ENCODE results near the gene ALAD.
"Not testable (repeated sequence)": the region's sequence is repeated elsewhere in the genome, so short reads cannot be mapped to it uniquely, and the experiment has no call there.

ALAD gene

DNA sequence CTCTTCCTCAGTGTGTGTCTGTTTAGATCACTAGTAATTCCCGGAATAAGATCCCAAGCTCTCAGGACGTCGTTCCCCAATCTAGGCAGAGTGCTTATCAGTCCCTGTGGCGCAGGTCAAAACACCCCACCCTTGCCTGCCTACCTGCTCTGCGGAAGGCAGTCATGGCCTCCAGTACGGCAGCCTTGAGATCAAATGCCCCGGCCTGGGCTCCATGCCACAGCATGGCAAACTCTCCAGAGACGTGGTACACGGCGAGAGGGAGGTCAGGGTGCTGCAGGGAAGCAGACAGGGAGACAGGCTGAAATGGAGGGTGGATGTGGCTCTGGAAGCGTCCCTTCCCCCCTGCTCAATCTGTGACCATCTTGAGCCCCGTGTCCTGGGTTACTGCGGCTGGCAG is 12.3 kb downstream of the ALAD start:
- no peak for DNase-seq (ENCODE audit: insufficient read length, low spot score)
- FAIRE-seq, result no peak
- no peak for TF ChIP-seq PAX5 (IDR thresholded peaks at IDR 0.05; ENCODE audit: insufficient read depth, low read length, severe bottlenecking)
- no peak for TF ChIP-seq TAF1 (IDR thresholded peaks at IDR 0.05; ENCODE audit: low read depth, low read length)
- no peak for TF ChIP-seq POLR2A (IDR thresholded peaks at IDR 0.05; ENCODE audit: low read depth, low read length)
- TF ChIP-seq POU2F2 (IDR thresholded peaks at IDR 0.05; ENCODE audit: low read depth, low read length), result no peak

DNA sequence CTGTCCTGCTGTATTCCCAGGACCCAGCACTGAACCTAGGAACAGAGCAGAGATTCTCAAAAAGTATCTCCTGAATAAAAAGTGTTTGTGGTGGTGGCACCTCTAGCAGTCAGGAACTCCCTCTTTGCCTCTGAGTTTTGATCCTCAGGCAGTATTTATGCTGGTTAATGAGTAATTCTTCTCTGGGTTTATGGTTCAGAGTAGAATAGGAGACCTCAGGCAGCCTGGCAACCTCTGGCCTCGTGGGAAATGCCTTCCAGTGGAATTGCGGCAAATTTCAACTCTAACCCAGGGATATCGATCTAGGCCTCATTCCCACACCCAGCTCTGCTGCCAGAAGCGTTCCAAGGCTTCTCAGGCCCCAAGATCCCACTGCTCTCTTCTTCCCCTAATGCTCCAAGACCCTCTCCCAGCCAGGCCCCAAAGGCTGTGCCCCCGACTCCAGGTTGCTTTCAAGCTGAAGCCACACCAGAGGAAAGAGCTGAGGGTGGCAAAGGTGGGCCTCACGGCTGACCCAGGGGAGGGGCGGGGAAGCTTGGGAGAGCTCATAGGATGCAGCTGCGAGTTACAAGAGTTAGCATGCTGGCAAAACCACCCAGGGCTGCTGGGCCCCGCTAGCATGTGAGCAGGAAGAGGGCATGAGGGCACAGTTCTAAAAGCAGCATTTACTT is 13.4 kb downstream of the ALAD start:
- FAIRE-seq (no peak), DNase-seq (ENCODE audit: insufficient read length, low spot score) (no peak)
- no peak for TF ChIP-seq POLR2A (IDR thresholded peaks at IDR 0.05; ENCODE audit: low read depth, low read length)
- no peak for TF ChIP-seq PAX5 (IDR thresholded peaks at IDR 0.05; ENCODE audit: insufficient read depth, low read length, severe bottlenecking)
- no peak for TF ChIP-seq POU2F2 (IDR thresholded peaks at IDR 0.05; ENCODE audit: low read depth, low read length)
- no peak for TF ChIP-seq TAF1 (IDR thresholded peaks at IDR 0.05; ENCODE audit: low read depth, low read length)

DNA sequence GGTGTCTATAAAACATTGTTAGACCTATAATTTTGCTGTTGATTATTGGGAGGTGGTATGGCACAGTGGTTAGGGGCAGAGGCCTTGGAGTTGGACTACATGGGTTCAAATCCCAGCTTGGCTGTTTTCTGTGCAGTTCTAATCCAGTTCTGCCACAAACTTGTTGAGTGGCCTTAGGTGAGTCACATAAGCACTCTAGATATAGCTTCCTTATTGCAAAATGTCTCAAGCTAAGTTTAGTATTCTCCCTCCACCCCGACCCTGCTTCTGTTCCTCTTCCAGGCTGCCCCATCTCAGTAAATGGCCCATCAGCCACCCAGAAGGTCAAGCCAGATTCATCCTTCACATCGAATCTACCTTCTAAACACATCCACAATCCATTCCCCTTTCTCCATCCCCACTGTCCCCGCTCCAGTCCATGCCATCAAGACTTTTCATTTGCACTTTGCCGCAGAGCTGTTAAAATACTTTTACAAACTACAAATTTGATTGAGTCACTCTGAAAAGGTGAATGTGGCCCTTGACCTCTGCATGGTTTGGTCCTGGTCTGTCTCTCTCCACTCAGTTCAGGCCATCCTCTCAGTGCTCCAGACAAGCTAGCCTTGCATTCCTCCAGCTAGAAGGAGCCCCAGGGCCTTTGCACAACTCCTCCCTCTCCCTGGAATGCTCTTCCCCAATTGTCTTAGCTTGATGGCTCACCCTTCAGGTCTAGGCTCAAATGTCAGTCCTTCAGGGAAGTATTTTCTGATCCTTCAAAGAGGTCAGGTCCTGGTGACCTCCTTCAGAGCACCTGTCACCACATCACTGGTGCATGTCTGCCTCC is 14.3 kb downstream of the ALAD start:
- FAIRE-seq, result no peak
- DNase-seq (ENCODE audit: insufficient read length, low spot score), result no peak
- TF ChIP-seq POLR2A (IDR thresholded peaks at IDR 0.05; ENCODE audit: low read depth, low read length) (no peak), POLR2AphosphoS5 (IDR thresholded peaks at IDR 0.05; ENCODE audit: low read depth, low read length) (no peak), TAF1 (IDR thresholded peaks at IDR 0.05; ENCODE audit: low read depth, low read length) (no peak), POU2F2 (IDR thresholded peaks at IDR 0.05; ENCODE audit: low read depth, low read length) (no peak), SPI1 (IDR thresholded peaks at IDR 0.05; ENCODE audit: low read depth, low read length) (no peak), PAX5 (IDR thresholded peaks at IDR 0.05; ENCODE audit: insufficient read depth, low read length, severe bottlenecking) (no peak)

DNA sequence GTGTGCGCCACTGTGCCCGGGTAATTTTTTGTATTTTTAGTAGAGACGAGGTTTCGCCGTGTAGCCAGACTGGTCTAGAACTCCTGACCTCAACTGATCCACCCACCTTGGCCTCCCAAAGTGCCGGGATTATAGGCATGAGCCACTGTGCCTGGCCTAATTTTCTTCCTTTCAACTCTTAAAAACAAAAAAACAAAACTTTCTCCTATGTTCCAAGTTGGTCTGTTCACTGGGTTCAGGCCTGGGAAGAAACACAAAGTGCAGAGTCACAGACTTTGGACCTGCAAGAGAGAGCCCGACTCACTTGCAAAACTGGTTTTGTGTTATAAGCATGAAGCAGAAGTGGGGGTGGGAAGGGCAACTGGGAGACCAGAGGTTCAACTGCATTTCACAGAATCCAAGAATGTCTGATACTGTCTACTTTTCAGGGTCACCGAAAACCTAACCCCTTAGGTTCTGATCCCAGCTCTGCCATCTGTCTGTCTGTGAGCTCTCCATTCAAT is 19.1 kb downstream of the ALAD start:
- no peak for TF ChIP-seq POU2F2 (IDR thresholded peaks at IDR 0.05; ENCODE audit: low read depth, low read length)
- TF ChIP-seq TAF1 (IDR thresholded peaks at IDR 0.05; ENCODE audit: low read depth, low read length), result no peak
- TF ChIP-seq POLR2A (IDR thresholded peaks at IDR 0.05; ENCODE audit: low read depth, low read length), result no peak
- no peak for FAIRE-seq
- no peak for DNase-seq (ENCODE audit: insufficient read length, low spot score)

- not testable (repeated sequence) for FAIRE-seq; DNase-seq (ENCODE audit: insufficient read length, low spot score)
These were observed 19.6 kb downstream of the ALAD start for GRCh38 chr9:113381441-113381840.

DNA sequence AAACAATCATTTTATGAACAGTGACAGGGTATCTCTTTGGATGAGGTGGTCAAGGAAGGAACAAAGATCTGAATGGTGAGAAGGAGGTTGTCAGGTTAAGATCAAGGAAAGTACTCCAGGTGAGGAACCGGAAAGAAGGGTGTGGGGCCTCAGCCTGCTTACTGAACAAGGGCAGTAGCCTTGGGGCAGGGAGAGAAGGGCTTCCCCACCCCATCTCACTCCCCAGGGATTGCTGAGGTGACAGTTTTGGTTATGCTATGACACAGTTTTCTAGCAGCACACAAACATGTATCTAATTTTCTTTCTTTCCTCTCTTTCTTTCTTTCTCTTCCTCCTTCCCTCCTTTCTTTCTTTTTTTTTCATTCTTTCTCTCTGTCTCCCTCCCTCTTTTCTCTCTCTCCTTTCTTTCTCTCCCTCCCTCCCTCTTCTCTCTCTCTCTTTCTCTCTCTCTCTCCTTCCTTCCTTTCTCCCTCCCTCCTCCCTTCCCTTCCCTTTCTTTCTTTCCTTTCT is 20.2 kb downstream of the ALAD start:
- FAIRE-seq (no peak), DNase-seq (ENCODE audit: insufficient read length, low spot score) (no peak)
- TF ChIP-seq PAX5 (IDR thresholded peaks at IDR 0.05; ENCODE audit: insufficient read depth, low read length, severe bottlenecking) (no peak), POLR2A (IDR thresholded peaks at IDR 0.05; ENCODE audit: low read depth, low read length) (no peak), POLR2AphosphoS5 (IDR thresholded peaks at IDR 0.05; ENCODE audit: low read depth, low read length) (no peak), SPI1 (IDR thresholded peaks at IDR 0.05; ENCODE audit: low read depth, low read length) (no peak), POU2F2 (IDR thresholded peaks at IDR 0.05; ENCODE audit: low read depth, low read length) (no peak), TAF1 (IDR thresholded peaks at IDR 0.05; ENCODE audit: low read depth, low read length) (no peak)

DNA sequence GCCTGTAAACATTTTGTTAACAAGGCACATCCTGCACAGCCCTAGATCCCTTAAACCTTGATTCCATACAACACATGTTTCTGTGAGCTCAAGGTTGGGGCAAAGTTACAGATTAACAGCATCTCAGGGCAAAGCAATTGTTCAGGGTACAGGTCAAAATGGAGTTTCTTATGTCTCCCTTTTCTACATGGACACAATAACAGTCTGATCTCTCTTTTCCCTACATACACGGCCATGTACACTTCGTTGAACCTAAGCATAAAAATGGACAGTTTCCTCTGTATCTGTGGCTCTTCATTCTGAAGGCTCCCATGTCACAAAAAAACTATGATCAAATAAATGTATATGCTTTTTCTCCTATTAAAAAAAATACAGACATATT is 21.3 kb downstream of the ALAD start:
- not testable (repeated sequence) for FAIRE-seq; DNase-seq (ENCODE audit: insufficient read length, low spot score)

DNA sequence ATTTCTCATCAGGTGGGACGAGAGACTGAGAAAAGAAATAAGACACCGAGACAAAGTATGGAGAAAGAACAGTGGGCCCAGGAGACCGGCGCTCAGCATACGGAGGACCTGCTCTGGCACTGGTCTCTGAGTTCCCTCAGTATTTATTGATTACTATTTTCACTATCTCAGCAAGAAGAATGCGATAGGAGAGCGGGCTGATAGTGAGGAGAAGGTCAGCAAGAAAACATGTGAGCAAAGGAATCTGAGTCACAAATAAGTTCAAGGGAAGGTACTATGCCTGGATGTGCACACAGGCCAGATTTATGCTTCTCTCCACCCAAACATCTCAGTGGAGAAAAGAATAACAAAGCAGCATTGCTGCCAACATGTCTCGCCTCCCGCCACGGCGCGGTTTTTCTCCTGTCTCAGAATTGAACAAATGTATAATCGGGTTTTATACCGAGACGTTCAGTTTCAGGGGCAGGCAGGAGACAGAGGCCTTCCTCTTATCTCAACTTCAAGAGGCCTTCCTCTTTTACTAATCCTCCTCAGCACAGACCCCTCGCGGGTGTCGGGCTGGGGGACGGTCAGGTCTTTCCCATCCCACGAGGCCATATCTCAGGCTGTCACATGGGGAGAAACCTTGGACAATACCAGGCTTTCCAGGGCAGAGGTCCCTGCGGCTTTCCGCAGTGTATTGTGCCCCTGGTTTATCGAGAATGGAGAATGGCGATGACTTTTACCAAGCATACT is 21.8 kb downstream of the ALAD start:
- DNase-seq (ENCODE audit: insufficient read length, low spot score); FAIRE-seq: not testable (repeated sequence)

GRCh38 chr9:113376634-113377567 is 24.2 kb downstream of the ALAD start, which contains the start of gene HDHD3:
TSS of gene HDHD3 (minus strand) at chr9:113376986. CDS start at chr9:113374354, 2,632 bp downstream.
- TF ChIP-seq PAX5 (IDR thresholded peaks at IDR 0.05; ENCODE audit: insufficient read depth, low read length, severe bottlenecking) (no peak), POLR2A (IDR thresholded peaks at IDR 0.05; ENCODE audit: low read depth, low read length) (peak; percentile 43; the same call in 1 of the 2 replicates), SPI1 (IDR thresholded peaks at IDR 0.05; ENCODE audit: low read depth, low read length) (no peak), POU2F2 (IDR thresholded peaks at IDR 0.05; ENCODE audit: low read depth, low read length) (no peak), POLR2AphosphoS5 (IDR thresholded peaks at IDR 0.05; ENCODE audit: low read depth, low read length) (peak; percentile 54; the same call in 1 of the 2 replicates), TAF1 (IDR thresholded peaks at IDR 0.05; ENCODE audit: low read depth, low read length) (0 out of 2 replicates have a peak, but pooled peaks have one; percentile 15)
- peak; percentile 85 for FAIRE-seq

More at GRCh38 chr9:113376634-113377567, 24.2 kb downstream of the ALAD start, which contains the start of gene HDHD3:
- peak; percentile 94 for DNase-seq (ENCODE audit: insufficient read length, low spot score)
